Endodermal cell (in vitro differentiated cells): ENCODE results near the gene TBC1D8. TPM values are rescaled to one million over a fixed set of nuclear protein-coding genes. Genes with fewer than 3 reads are reported as not detected.

Source experiments
- DNase-seq: peaks from one replicate; pipeline ENCODE4 v3.0.0-alpha.2; 2017
- H3K27ac ChIP-seq: 2 replicates; pipeline ENCODE4 v1.5.1; 2013; ENCODE audit warnings: mild to moderate bottlenecking, low read depth, low read length, moderate library complexity
- H3K27me3 ChIP-seq: 2 replicates; pipeline ENCODE4 v1.6.1; 2013; ENCODE audit warnings: mild to moderate bottlenecking, low read length, moderate library complexity; ENCODE audit not compliant: insufficient read depth, control insufficient read depth, poor library complexity, severe bottlenecking
- H3K36me3 ChIP-seq: 2 replicates; pipeline ENCODE4 v1.7.0; 2013; ENCODE audit warnings: mild to moderate bottlenecking, low read length, moderate library complexity; ENCODE audit not compliant: control insufficient read depth, insufficient read depth
- H3K4me1 ChIP-seq: one replicate; pipeline ENCODE4 v1.7.0; 2013; ENCODE audit warnings: low read length; ENCODE audit not compliant: control insufficient read depth, insufficient read depth
- H3K4me3 ChIP-seq: 2 replicates; pipeline ENCODE4 v1.5.1; 2013; ENCODE audit warnings: mild to moderate bottlenecking, low read length, moderate library complexity
- H3K9ac ChIP-seq: 2 replicates; pipeline ENCODE4 v1.6.1; 2013; ENCODE audit warnings: mild to moderate bottlenecking, low read length, moderate library complexity; ENCODE audit not compliant: poor library complexity, severe bottlenecking; ENCODE audit errors: extremely low read depth
- H3K9me3 ChIP-seq: 2 replicates; pipeline ENCODE4 v1.6.1; 2013; ENCODE audit warnings: mild to moderate bottlenecking, low read length, moderate library complexity; ENCODE audit not compliant: control insufficient read depth
- H3K27ac Mint-ChIP-seq: 2 replicates; pipeline ENCODE4 v1.8.0; 2020; ENCODE audit warnings: mixed read lengths
- H3K27me3 Mint-ChIP-seq: 2 replicates; pipeline ENCODE4 v1.8.0; 2021; ENCODE audit warnings: mild to moderate bottlenecking, mixed read lengths; ENCODE audit not compliant: insufficient read depth
- H3K36me3 Mint-ChIP-seq: 2 replicates; pipeline ENCODE4 v1.8.0; 2020; ENCODE audit warnings: low read depth, mixed read lengths
- H3K4me1 Mint-ChIP-seq: 2 replicates; pipeline ENCODE4 v1.8.0; 2020; ENCODE audit warnings: mixed read lengths
- H3K4me3 Mint-ChIP-seq: 2 replicates; pipeline ENCODE4 v1.8.0; 2020; ENCODE audit warnings: mild to moderate bottlenecking, moderate library complexity, mixed read lengths
- H3K9me3 Mint-ChIP-seq: 2 replicates; pipeline ENCODE4 v1.8.0; 2020; ENCODE audit warnings: mild to moderate bottlenecking, mixed read lengths
- WGBS, 2 experiments: methylation state at CpG; one replicate each; pipeline versions ENCODE4 v1.1.5 to v1.1.7; 2013; ENCODE audit warnings: missing lambda C conversion rate in 2 of 2, mixed read lengths in 1 of 2; ENCODE audit not compliant: insufficient coverage in 1 of 2, insufficient read length in 1 of 2; 5-methylcytosine and 5-hydroxymethylcytosine counted together
- total RNA-seq, 2 donors: library from RNA; stranded (reverse); fragmentation: NEBNext Ultra II Directional in 1 of 2; extraction: Animal tissue kit (Norgen Biotek cat#: 25700) in 1 of 2; gene quantifications; 2 replicates in 1 of 2; 3 replicates in 1 of 2; pipeline ENCODE4 v1.2.1, GENCODE V29; 2021
- TF ChIP-seq, protein P1 (sequence below): fragments of 200-600 bp; sonication (generic); conservative IDR thresholded peaks from 2 replicates; pipeline ENCODE4 v1.5.0; 2021; ENCODE audit warnings: antibody characterized with exemption, mild to moderate bottlenecking

Gene TBC1D8
- total RNA-seq, 2 donors from 2014 or later: 14.4 to 14.5 TPM

DNA sequence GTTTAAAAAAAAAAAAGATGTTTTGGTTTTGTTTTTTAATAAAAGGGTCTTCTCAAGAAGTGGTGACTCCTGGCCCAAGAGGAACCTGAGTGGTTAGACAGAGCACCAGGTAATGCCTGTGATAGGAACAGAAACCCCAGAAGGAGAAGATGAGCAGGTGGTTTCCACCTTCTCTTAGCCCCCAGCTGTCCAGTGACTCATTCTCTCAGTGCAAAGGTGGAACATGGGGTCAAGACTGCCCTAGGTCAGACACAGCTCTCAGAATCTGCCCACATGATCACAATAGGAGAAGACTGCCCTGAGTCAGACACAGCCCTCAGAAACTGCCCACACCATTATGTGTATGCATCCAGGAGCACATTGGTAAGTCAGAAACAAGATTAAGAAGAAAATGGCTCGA is 61.8 kb downstream of the TBC1D8 start:
- Mint-ChIP-seq H3K27ac (no peak overlapping the region), H3K36me3 (peaks cover 1% of the 10 kb centered on the region), H3K4me1 (peaks cover 6% of the 10 kb centered on the region), H3K27me3 (no peaks in the 10 kb centered on the region), H3K4me3 (no peak overlapping the region), H3K9me3 (no peaks in the 10 kb centered on the region)
- Histone ChIP-seq H3K4me3 (no peak overlapping the region), H3K9me3 (no peaks in the 10 kb centered on the region), H3K4me1 (no peaks in the 10 kb centered on the region), H3K27me3 (no peaks in the 10 kb centered on the region), H3K27ac (no peak overlapping the region), H3K36me3 (no peaks in the 10 kb centered on the region), H3K9ac (no peak overlapping the region)
- WGBS, 2 experiments: 88 to 100% methylated on average over 1 of the region's 1 CpG
- DNase-seq: no peak
- TF ChIP-seq, protein P1, sequence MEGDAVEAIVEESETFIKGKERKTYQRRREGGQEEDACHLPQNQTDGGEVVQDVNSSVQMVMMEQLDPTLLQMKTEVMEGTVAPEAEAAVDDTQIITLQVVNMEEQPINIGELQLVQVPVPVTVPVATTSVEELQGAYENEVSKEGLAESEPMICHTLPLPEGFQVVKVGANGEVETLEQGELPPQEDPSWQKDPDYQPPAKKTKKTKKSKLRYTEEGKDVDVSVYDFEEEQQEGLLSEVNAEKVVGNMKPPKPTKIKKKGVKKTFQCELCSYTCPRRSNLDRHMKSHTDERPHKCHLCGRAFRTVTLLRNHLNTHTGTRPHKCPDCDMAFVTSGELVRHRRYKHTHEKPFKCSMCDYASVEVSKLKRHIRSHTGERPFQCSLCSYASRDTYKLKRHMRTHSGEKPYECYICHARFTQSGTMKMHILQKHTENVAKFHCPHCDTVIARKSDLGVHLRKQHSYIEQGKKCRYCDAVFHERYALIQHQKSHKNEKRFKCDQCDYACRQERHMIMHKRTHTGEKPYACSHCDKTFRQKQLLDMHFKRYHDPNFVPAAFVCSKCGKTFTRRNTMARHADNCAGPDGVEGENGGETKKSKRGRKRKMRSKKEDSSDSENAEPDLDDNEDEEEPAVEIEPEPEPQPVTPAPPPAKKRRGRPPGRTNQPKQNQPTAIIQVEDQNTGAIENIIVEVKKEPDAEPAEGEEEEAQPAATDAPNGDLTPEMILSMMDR: no peak

DNA sequence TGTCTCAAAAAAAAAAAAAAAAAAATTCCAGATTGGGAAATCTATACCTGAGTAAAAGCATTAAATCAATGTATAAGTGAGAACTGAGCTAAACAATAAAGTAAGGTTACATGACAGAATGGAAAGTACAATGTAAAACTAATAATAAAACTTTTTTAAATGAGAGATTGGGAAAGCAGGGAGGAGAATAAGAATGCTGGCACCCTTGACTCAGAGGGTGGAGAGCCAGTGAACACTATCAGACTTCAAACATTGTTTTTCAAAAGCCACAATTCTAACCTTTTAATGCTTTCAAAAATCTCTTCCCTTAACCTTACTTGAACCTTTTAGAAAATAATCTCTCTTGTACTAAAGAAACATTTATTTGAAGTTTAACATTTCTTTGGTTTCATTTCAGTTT is 63.5 kb downstream of the TBC1D8 start:
- Histone ChIP-seq H3K27ac (no peak overlapping the region), H3K4me1 (no peaks in the 10 kb centered on the region)

DNA sequence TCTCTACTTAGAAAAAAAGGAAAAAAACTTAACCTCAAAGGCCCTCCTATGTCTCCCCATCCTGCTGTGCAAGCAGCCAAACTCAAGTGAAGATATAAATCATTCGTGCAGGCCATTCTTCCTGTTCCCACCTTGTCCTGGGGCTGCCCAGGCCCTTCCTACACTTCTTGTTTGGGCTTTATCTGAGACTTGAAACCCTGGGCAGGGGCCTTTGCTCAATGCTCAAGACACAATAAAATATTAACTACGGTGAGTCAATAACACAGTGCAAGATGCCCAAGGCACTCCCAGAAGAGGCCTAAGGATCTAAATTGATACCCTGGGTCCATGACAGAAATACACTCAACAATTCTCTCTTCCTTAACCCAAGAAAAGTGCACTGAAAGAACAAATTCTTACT is 67.6 kb downstream of the TBC1D8 start:
- Mint-ChIP-seq H3K4me3 (no peak overlapping the region), H3K27me3 (no peaks in the 10 kb centered on the region), H3K36me3 (no peaks in the 10 kb centered on the region), H3K27ac (peak overlapping the region; percentile 25), H3K4me1 (no peaks in the 10 kb centered on the region), H3K9me3 (no peaks in the 10 kb centered on the region)
- Histone ChIP-seq H3K27ac (no peak overlapping the region), H3K4me1 (no peaks in the 10 kb centered on the region), H3K9me3 (no peaks in the 10 kb centered on the region), H3K36me3 (no peaks in the 10 kb centered on the region), H3K27me3 (no peaks in the 10 kb centered on the region), H3K4me3 (no peak overlapping the region), H3K9ac (no peak overlapping the region)
- DNase-seq: no peak
- WGBS, 2 experiments: 83 to 93% methylated on average over 1 to 2 of the region's 2 CpGs
- TF ChIP-seq, protein P1: no peak

More for the DNA sequence above, 63.5 kb downstream of the TBC1D8 start:
- H3K27ac Mint-ChIP-seq: no peak overlapping the region
- H3K36me3 Mint-ChIP-seq: peaks cover 1% of the 10 kb centered on the region
- Histone ChIP-seq H3K36me3 (no peaks in the 10 kb centered on the region), H3K4me3 (no peak overlapping the region), H3K9me3 (no peaks in the 10 kb centered on the region), H3K27me3 (no peaks in the 10 kb centered on the region), H3K9ac (no peak overlapping the region)
- no peak for DNase-seq
- TF ChIP-seq, protein P1: no peak
- no peaks in the 10 kb centered on the region for H3K4me1 Mint-ChIP-seq
- no peak overlapping the region for H3K4me3 Mint-ChIP-seq
- H3K9me3 Mint-ChIP-seq: no peaks in the 10 kb centered on the region
- H3K27me3 Mint-ChIP-seq: no peaks in the 10 kb centered on the region
